ENCODE measurements around the gene LCN9. TPM values are rescaled to one million over a fixed set of nuclear protein-coding genes. Genes with fewer than 3 reads are reported as not detected.

LCN9 gene
- total and polyA plus RNA-seq, 4 donors = not detected

- Histone ChIP-seq H3K4me1 (ENCODE audit: control insufficient read depth in 4 of 4, insufficient read depth in 4 of 4, low read length in 3 of 4) (no peaks in the 10 kb centered on the region), H3K36me3 (ENCODE audit: control insufficient read depth in 4 of 4, insufficient read depth in 3 of 4, low read depth in 1 of 4, low read length in 3 of 4) (no peaks in the 10 kb centered on the region), H3K9ac (ENCODE audit: low read depth in 1 of 2, low read length in 2 of 2) (no peak overlapping the region), H3K27me3 (ENCODE audit: control insufficient read depth in 4 of 4, insufficient read depth in 4 of 4, low read length in 3 of 4) (peaks cover 0 to 3% (median 0%) of the 10 kb centered on the region in 4 donors), H3K4me3 (ENCODE audit: low read depth in 1 of 3, low read length in 3 of 3) (no peak overlapping the region), H3K27ac (ENCODE audit: low read depth in 1 of 2, low read length in 2 of 2) (no peak overlapping the region), H3K9me3 (ENCODE audit: control insufficient read depth in 4 of 4, low read length in 3 of 4) (no peaks in the 10 kb centered on the region)
- DNase-seq (ENCODE audit: low spot score) = no peak
- WGBS = 77% methylated on average over 34 of the region's 34 CpGs
- TF ChIP-seq RAD21 (IDR thresholded peaks at IDR 0.05) = no peak
- TF ChIP-seq NR2F2 (IDR thresholded peaks at IDR 0.05) = no peak
- no peak for TF ChIP-seq MAX (IDR thresholded peaks at IDR 0.05)
- TF ChIP-seq TAF1 (conservative IDR thresholded peaks at IDR 0.05) = no peak
Measured at GRCh38 chr9:135616619-135617537, 46.2 kb upstream of the LCN9 start.

- no peak overlapping the region for H3K4me3 ChIP-seq (ENCODE audit: low read depth in 1 of 3, low read length in 3 of 3)
- H3K9ac ChIP-seq (ENCODE audit: low read depth in 1 of 2, low read length in 2 of 2) = no peak overlapping the region
- no peaks in the 10 kb centered on the region for H3K36me3 ChIP-seq (ENCODE audit: control insufficient read depth in 4 of 4, insufficient read depth in 3 of 4, low read depth in 1 of 4, low read length in 3 of 4)
- WGBS = 77% methylated on average over 13 of the region's 13 CpGs
- H3K27me3 ChIP-seq (ENCODE audit: control insufficient read depth in 4 of 4, insufficient read depth in 4 of 4, low read length in 3 of 4) = peaks cover 0 to 3% (median 0%) of the 10 kb centered on the region in 4 donors
- DNase-seq (ENCODE audit: low spot score) = no peak
- H3K9me3 ChIP-seq (ENCODE audit: control insufficient read depth in 4 of 4, low read length in 3 of 4) = no peaks in the 10 kb centered on the region
- no peak overlapping the region for H3K27ac ChIP-seq (ENCODE audit: low read depth in 1 of 2, low read length in 2 of 2)
- no peaks in the 10 kb centered on the region for H3K4me1 ChIP-seq (ENCODE audit: control insufficient read depth in 4 of 4, insufficient read depth in 4 of 4, low read length in 3 of 4)
- TF ChIP-seq FOXA2 (IDR thresholded peaks at IDR 0.05) (no peak), MAX (IDR thresholded peaks at IDR 0.05) (no peak), JUND (IDR thresholded peaks at IDR 0.05) (no peak)
Measured at GRCh38 chr9:135617538-135617900, 45.6 kb upstream of the LCN9 start.

GRCh38 chr9:135617991-135618411 is 45.1 kb upstream of the LCN9 start:
- Histone ChIP-seq H3K4me3 (ENCODE audit: low read depth in 1 of 3, low read length in 3 of 3) (no peak overlapping the region), H3K36me3 (ENCODE audit: control insufficient read depth in 4 of 4, insufficient read depth in 3 of 4, low read depth in 1 of 4, low read length in 3 of 4) (no peaks in the 10 kb centered on the region), H3K27ac (ENCODE audit: low read depth in 1 of 2, low read length in 2 of 2) (no peak overlapping the region), H3K4me1 (ENCODE audit: control insufficient read depth in 4 of 4, insufficient read depth in 4 of 4, low read length in 3 of 4) (no peaks in the 10 kb centered on the region), H3K9ac (ENCODE audit: low read depth in 1 of 2, low read length in 2 of 2) (no peak overlapping the region), H3K9me3 (ENCODE audit: control insufficient read depth in 4 of 4, low read length in 3 of 4) (no peaks in the 10 kb centered on the region), H3K27me3 (ENCODE audit: control insufficient read depth in 4 of 4, insufficient read depth in 4 of 4, low read length in 3 of 4) (peaks cover 0 to 3% (median 0%) of the 10 kb centered on the region in 4 donors)
- no peak for TF ChIP-seq ZBTB33 (IDR thresholded peaks at IDR 0.05)
- TF ChIP-seq NR2F2 (IDR thresholded peaks at IDR 0.05) = no peak
- TF ChIP-seq FOXA2 (IDR thresholded peaks at IDR 0.05) = no peak
- TF ChIP-seq EGR1 (IDR thresholded peaks at IDR 0.05; ENCODE audit: low read depth in 2 of 2) = no peak
- no peak for TF ChIP-seq YY1 (IDR thresholded peaks at IDR 0.05)
- TF ChIP-seq GABPA (IDR thresholded peaks at IDR 0.05 in 1 of 2, conservative IDR thresholded peaks at IDR 0.05 in 1 of 2) = no peak
- TF ChIP-seq RXRA (IDR thresholded peaks at IDR 0.05) = no peak
- no peak for TF ChIP-seq REST (IDR thresholded peaks at IDR 0.05)
- no peak for TF ChIP-seq HNF4A (conservative IDR thresholded peaks at IDR 0.05)
- TF ChIP-seq HNF4G (IDR thresholded peaks at IDR 0.05) = no peak
- no peak for TF ChIP-seq CTCF (IDR thresholded peaks at IDR 0.05; ENCODE audit: low read depth, low read length, missing input control)
- no peak for TF ChIP-seq JUND (IDR thresholded peaks at IDR 0.05)
- DNase-seq (ENCODE audit: low spot score) = no peak
- WGBS = 78% methylated on average over 13 of the region's 13 CpGs

Data from liver (tissue), 9 donors.